T-helper 2 cell treated with Interferon-gamma antibody and Interleukin-4, amounts not matched to agents 5 μg/mL and 100 μg/mL, for 36 hours (primary cell): ENCODE data around the gene INPP5K.
"Not testable (repeated sequence)": the region's sequence is repeated elsewhere in the genome, so short reads cannot be mapped to it uniquely, and the experiment has no call there.

ENCODE experiments used
- DNase-seq: peaks from one replicate; pipeline ENCODE4 v3.0.0; 2021; ENCODE audit warnings: low spot score
- H3K27ac Mint-ChIP-seq: one replicate; pipeline ENCODE4 v1.8.0; 2021; ENCODE audit warnings: mild to moderate bottlenecking, mixed read lengths
- H3K27me3 Mint-ChIP-seq: one replicate; pipeline ENCODE4 v1.8.0; 2021; ENCODE audit warnings: low read depth, mixed read lengths
- H3K36me3 Mint-ChIP-seq: one replicate; pipeline ENCODE4 v1.8.0; 2021; ENCODE audit warnings: low read depth, mixed read lengths
- H3K4me1 Mint-ChIP-seq: one replicate; pipeline ENCODE4 v1.8.0; 2021; ENCODE audit warnings: low read depth, mixed read lengths
- H3K4me3 Mint-ChIP-seq: one replicate; pipeline ENCODE4 v1.8.0; 2022; ENCODE audit warnings: mild to moderate bottlenecking, moderate library complexity, mixed read lengths
- H3K9me3 Mint-ChIP-seq: one replicate; pipeline ENCODE4 v1.8.0; 2021; ENCODE audit warnings: mixed read lengths

Gene INPP5K

DNA sequence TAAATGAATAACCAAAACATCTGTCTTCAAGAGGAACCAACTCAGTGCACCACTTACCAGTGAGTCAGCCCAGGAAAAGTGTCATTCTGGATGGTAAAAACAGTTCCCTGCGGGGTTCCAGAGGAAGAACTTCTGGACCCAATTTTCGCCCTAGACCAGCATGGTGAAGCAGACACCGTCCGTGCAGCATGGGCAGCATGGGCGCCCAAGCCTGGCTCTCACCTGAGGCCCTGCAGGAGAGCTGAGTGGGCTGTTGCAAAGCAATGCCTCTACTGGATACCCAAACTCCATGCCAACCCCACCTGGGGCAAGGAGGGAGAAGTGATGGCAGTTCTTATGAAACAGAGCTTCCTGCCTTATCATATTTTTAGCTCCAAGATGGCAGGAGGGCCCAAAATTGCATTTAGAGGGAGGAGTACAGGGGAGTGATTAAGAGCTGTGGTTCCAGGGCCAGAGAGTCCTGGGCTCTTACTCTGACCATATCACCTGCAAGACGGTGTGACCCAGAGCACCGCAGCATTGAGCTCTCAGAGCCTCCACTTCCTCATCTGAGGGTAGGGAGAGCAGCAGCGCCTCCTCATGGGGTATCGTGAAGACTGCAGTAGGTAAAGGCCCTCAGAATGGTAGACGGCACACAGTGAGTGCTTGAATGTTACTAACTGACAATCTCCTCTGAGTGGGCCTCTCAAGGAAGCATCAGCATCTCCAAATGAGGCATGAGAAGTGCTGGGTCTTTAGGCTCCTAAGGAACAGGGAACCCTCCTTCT lies 16.6 kb upstream of the INPP5K start:
- Mint-ChIP-seq H3K4me1 (no peaks in the 10 kb centered on the region), H3K27ac (no peak overlapping the region), H3K36me3 (peaks cover 29% of the 10 kb centered on the region), H3K9me3 (no peaks in the 10 kb centered on the region), H3K27me3 (no peaks in the 10 kb centered on the region), H3K4me3 (no peak overlapping the region)
- DNase-seq = no peak

DNA sequence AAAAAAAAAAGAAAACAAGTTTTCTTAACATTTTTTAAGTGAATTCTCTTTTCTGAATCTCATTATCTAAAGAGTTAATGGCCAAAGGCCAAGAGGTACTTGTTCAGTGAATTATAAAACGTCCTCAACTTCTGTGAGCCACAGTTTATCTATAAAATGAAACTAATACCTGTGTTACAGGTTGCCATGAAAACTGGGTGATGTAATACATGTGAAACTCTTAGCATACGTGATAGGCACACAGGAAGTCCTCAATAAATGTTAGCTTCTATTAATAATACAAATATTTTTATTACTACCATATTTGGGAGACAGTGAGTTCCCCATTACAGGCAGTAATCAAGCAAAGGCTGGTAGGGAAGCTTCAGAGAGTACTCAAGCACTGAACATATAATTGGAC lies 13.5 kb upstream of the INPP5K start:
- no peak for DNase-seq
- Mint-ChIP-seq H3K9me3 (no peaks in the 10 kb centered on the region), H3K4me1 (peaks cover 13% of the 10 kb centered on the region), H3K4me3 (no peak overlapping the region), H3K36me3 (peaks cover 27% of the 10 kb centered on the region), H3K27ac (no peak overlapping the region), H3K27me3 (no peaks in the 10 kb centered on the region)

DNA sequence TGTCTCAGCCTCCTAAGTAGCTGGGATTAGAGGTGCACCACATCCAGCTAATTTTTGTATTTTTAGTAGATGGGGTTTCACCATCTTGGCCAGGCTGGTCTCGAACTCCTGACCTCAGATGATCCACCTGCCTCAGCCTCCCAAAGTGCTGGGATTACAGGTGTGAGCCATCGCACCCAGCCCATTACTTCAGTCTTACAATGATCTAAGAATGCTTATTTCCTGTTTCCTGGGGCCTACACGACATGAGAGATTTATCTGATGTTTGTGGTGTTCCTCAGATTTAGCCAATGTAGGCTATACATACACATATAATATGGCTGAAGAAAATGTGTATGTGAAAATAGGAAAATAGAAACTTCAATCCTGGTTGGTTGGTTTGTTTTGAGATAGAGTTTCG lies 10.5 kb upstream of the INPP5K start:
- Mint-ChIP-seq H3K4me1 (peaks cover 13% of the 10 kb centered on the region), H3K27ac (peak overlapping the region; percentile 80), H3K4me3 (peak overlapping the region; percentile 60), H3K36me3 (peaks cover 20% of the 10 kb centered on the region)
- H3K27me3 Mint-ChIP-seq, DNase-seq, H3K9me3 Mint-ChIP-seq: not testable (repeated sequence)

DNA sequence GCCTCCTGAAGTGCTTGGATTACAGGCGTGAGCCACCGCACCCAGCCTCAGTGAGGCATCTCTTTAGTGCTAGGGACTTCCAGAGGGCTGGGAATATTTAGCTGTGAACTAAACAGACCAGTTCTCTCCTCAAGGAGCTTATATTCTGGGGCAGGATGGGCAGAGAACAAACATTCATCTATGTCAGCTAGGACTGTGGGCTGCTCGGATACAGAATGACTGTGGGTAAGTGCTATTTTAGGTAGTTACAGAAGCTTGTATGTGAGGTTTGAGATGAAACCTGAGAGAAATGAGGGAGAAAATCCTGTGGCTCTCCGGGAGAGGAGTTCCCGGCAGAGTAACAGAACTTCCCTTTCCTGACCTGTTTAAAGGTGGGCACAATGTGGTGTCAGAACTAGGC lies 6.2 kb upstream of the INPP5K start:
- Mint-ChIP-seq H3K4me1 (peaks cover 19% of the 10 kb centered on the region), H3K4me3 (no peak overlapping the region), H3K27me3 (no peaks in the 10 kb centered on the region), H3K9me3 (no peaks in the 10 kb centered on the region), H3K36me3 (peaks cover 16% of the 10 kb centered on the region), H3K27ac (no peak overlapping the region)
- DNase-seq = no peak

DNA sequence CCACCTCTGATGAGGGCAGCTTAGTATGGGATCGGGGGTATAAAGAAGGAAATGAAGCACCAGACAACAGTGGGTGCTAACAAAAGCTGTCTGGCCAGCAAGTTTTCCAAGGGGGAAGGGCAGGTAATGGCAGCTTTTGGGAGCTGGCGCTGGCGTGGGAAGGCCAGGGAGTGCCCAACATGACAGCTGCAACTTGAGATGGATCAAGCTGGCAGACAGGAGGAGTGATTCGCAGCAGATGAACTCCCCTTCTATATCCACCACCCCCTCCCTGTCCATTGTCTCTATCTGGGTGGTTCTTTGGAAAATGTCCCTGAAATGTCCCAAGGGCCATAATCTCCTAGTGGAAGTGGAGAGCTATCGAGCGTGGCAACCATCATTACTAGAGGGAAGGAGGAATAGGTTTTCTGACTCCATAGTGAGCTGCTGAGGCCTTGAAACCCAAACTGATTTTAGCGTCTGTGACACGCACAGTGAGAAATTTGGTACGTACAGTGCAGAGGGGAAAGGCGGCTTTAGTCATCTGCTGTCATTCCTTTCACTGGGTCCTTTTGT lies 4.8 kb upstream of the INPP5K start:
- H3K27me3 Mint-ChIP-seq = no peaks in the 10 kb centered on the region
- peaks cover 16% of the 10 kb centered on the region for H3K36me3 Mint-ChIP-seq
- H3K4me1 Mint-ChIP-seq = peaks cover 12% of the 10 kb centered on the region
- H3K4me3 Mint-ChIP-seq = no peak overlapping the region
- no peak for DNase-seq
- no peak overlapping the region for H3K27ac Mint-ChIP-seq
- H3K9me3 Mint-ChIP-seq = no peaks in the 10 kb centered on the region

DNA sequence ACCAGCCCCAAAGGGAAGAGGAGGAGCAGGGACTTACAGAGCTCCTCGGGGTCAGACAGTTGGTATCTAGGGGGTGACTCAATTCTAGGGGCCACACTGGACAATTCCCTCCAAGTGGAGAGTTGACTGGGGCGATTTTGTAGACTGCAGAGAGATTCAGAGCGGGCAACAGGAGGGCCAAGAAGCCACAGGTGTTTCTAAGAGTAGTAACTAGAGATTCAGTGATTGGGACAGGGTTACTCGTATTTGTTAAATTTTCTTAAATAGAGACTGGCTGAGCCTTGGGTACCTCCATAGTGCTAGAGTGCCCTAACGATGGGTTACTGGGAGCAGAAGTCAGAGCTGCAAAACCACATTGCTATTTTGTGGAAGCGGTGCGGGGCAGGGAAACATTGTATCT lies 3.3 kb upstream of the INPP5K start:
- no peak overlapping the region for H3K4me3 Mint-ChIP-seq
- H3K9me3 Mint-ChIP-seq = no peaks in the 10 kb centered on the region
- peaks cover 18% of the 10 kb centered on the region for H3K4me1 Mint-ChIP-seq
- peaks cover 11% of the 10 kb centered on the region for H3K36me3 Mint-ChIP-seq
- no peak for DNase-seq
- no peak overlapping the region for H3K27ac Mint-ChIP-seq
- H3K27me3 Mint-ChIP-seq = no peaks in the 10 kb centered on the region

DNA sequence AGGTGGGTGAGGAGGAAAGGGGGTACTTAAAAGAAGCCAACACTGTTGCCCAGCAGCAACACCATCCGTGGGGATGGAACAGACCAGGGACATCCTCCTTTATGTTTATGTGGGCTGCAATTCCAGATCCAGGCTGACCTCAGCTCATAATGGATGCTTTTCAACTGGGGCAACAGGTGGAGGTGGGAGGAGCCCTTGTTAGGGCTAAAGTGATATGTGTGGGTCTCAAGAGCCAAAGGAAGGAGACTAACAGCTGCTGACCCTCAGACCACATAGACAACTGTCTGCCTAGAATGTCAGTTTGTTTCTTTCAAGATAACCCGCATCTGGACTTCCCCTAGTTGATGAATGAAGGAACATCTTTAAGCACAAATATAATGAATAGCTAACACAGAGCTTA lies 2.0 kb upstream of the INPP5K start:
- peaks cover 20% of the 10 kb centered on the region for H3K4me1 Mint-ChIP-seq
- H3K4me3 Mint-ChIP-seq = peak overlapping the region; percentile 92
- no peaks in the 10 kb centered on the region for H3K9me3 Mint-ChIP-seq
- H3K27ac Mint-ChIP-seq = no peak overlapping the region
- DNase-seq = no peak
- peaks cover 15% of the 10 kb centered on the region for H3K36me3 Mint-ChIP-seq
- no peaks in the 10 kb centered on the region for H3K27me3 Mint-ChIP-seq

DNA sequence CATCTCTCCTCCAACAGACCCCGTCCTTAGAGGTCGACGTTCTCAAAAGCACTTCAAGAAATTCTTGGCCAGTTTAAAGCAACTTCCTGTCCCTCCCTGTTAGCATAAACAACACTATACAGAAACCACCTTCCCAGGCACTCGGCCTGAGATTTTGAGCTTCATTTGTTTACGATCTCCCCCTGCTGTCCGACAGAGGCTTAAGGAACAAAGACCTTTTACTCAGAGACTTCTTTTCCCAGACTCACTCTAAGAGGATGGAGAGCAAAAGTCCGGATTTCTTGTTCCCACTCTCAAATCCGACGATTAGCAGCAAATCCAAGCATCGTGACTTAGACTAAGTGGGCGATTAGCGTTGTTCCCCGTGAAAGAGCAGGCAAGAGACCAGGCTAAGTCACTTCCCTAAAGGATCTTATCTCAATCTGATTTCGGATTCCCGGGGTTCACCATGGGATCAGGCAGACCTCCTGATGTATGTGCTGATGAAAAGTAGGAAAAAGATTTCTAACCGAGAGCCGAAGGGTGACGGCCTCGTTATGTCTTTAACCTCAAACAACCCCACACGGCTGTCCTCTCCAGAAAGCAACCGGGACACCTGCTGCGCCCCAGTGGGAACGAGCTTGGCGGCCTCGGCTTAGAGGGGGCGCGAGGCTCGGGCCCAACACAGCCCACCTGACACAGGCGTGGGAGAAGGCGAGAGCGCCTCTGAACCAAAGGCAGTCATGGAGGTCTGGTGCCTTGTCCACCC lies 598 bp downstream of the INPP5K start:
- Mint-ChIP-seq H3K4me3 (peak overlapping the region; percentile 92), H3K36me3 (peaks cover 9% of the 10 kb centered on the region), H3K9me3 (no peaks in the 10 kb centered on the region), H3K27me3 (no peaks in the 10 kb centered on the region), H3K27ac (peak overlapping the region; percentile 84), H3K4me1 (peaks cover 20% of the 10 kb centered on the region)
- DNase-seq = peak; percentile 54

DNA sequence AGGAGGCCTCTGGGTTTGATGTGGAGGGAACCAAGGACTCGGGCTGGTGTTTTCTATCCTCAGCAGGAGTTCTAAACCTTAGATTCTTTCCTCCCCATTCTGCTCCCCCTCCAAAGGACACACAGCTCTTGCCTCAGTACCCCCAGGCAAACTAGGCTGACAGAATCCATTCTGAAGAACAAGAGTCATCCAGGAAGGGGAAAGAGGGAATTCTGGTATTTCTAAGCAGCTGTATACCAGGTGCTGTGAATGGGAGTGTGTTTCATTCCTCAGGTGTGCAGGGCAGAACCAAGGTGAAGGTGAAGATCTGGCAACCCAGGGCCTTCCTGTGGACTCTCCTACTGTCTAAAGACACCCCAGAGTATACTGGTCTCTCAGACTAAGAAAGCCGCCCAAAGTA lies 4.1 kb downstream of the INPP5K start:
- H3K27me3 Mint-ChIP-seq = no peaks in the 10 kb centered on the region
- H3K36me3 Mint-ChIP-seq = peaks cover 13% of the 10 kb centered on the region
- H3K4me3 Mint-ChIP-seq = no peak overlapping the region
- H3K4me1 Mint-ChIP-seq = peaks cover 17% of the 10 kb centered on the region
- no peak for DNase-seq
- H3K9me3 Mint-ChIP-seq = no peaks in the 10 kb centered on the region
- H3K27ac Mint-ChIP-seq = no peak overlapping the region

DNA sequence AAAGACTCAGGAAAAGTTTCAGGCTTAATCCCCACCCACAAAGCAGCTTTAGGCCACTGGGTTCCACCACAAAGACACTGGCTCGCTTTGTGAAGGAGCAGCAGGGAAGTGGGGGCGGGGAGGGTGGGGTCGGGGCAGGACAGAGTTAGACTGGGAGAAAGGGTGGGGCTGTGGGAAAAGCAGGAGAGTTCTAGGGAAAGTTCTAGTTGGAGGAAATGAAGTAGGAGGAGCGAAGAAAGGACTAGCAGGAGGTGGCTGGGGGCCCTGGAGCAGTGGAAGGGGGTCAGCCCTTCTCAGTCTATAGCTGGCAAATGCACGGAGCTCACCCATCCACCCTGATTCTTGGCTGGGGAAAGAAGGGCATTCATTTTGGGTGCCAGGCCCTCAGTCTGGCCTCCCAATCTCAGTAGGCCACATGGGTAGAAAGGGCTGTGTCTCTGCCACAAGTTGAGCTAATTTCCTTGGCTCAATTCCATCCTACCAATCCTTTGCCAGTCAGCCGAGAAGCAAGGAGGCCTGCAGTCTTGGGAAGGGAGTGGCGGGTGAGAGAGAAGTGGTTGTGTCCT lies 4.6 kb downstream of the INPP5K start:
- Mint-ChIP-seq H3K4me1 (peaks cover 17% of the 10 kb centered on the region), H3K36me3 (peaks cover 16% of the 10 kb centered on the region), H3K4me3 (no peak overlapping the region), H3K9me3 (no peaks in the 10 kb centered on the region), H3K27ac (no peak overlapping the region), H3K27me3 (no peaks in the 10 kb centered on the region)
- no peak for DNase-seq

DNA sequence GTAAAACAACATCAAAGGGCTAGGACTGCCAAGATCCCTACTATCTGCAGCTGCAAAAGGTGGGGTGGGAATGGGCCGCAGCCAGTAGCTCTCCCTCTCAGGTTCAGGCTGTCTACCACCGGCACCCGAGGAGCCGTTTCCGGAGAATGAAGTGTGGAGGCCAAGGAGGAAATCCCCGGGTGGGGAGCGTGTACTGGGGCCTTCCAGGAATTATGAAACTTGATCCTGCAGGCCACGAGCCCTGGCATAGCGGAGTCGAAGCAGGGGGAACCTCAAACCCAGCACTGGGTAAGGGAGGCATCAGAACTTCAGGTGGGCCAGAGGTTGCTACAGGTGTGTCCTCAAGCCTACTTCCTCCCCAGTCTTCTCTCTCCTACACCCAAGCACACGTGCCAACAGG lies 5.1 kb downstream of the INPP5K start:
- no peak for DNase-seq
- Mint-ChIP-seq H3K4me1 (peaks cover 17% of the 10 kb centered on the region), H3K27me3 (no peaks in the 10 kb centered on the region), H3K36me3 (peaks cover 16% of the 10 kb centered on the region), H3K27ac (no peak overlapping the region), H3K9me3 (no peaks in the 10 kb centered on the region), H3K4me3 (no peak overlapping the region)

DNA sequence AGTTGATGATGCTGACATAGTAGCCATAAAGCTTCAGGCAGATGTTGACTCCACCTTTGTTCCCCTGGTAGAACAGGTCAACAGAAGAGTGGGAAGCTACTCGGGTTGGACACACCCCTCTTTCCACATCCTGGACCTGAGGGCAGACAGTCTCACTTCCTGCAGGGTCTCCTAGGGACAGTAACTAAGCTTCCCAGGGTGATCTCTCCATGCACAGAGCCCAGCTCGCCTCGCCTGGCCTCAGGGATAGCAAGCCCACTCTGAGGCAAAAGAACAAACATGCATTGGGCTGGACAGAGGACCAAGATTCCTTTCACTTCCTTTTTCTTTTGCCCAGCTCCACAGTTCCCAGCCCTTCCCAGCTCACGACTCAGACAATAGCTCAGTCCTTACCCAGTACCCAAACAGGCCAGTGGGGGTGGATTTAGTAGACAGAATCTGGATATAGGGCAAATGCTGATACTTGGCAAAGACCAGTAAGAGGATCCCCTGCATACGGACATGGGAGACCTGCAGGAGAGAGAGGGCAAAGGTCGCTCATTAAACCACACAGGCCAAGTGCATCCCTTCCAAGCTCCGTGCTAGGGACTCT lies 7.0 kb downstream of the INPP5K start:
- H3K9me3 Mint-ChIP-seq = no peaks in the 10 kb centered on the region
- H3K27ac Mint-ChIP-seq = peak overlapping the region; percentile 26
- DNase-seq = no peak
- H3K27me3 Mint-ChIP-seq = no peaks in the 10 kb centered on the region
- peaks cover 16% of the 10 kb centered on the region for H3K36me3 Mint-ChIP-seq
- no peak overlapping the region for H3K4me3 Mint-ChIP-seq
- peaks cover 7% of the 10 kb centered on the region for H3K4me1 Mint-ChIP-seq

DNA sequence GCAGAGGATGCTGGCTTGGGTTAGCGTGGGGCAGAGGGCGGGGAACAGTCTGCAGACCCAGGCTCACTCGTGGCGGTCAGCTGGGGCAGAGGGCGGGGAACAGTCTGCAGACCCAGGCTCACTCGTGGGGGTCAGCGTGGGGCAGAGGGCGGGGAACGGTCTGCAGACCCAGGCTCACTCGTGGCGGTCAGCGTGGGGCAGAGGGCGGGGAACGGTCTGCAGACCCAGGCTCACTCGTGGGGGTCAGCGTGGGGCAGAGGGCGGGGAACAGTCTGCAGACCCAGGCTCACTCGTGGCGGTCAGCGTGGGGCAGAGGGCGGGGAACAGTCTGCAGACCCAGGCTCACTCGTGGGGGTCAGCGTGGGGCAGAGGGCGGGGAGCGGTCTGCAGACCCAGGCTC lies 7.7 kb downstream of the INPP5K start:
- H3K4me3 Mint-ChIP-seq, H3K27ac Mint-ChIP-seq, H3K9me3 Mint-ChIP-seq, H3K27me3 Mint-ChIP-seq, DNase-seq, H3K4me1 Mint-ChIP-seq: not testable (repeated sequence)
- peaks cover 15% of the 10 kb centered on the region for H3K36me3 Mint-ChIP-seq
